MM.1S (cell line): ENCODE measurements around the gene SLC25A48.

Experiments used
- DNase-seq: peaks from one replicate; pipeline ENCODE4 v3.0.0-alpha.2; 2015
- H2AFZ ChIP-seq: fragments of 300-600 bp; sonication (generic); 2 replicates; pipeline ENCODE4 v1.6.0; 2016; ENCODE audit warnings: antibody characterized with exemption, low read length
- H3F3A ChIP-seq: fragments of 300-600 bp; sonication (generic); 2 replicates; pipeline ENCODE4 v1.6.1; 2016; ENCODE audit warnings: mild to moderate bottlenecking, antibody characterized with exemption, low read length, moderate library complexity, mixed read lengths; ENCODE audit not compliant: insufficient read depth
- H3K27ac ChIP-seq: fragments of 300-600 bp; sonication (generic); 2 replicates; pipeline ENCODE4 v1.5.1; 2016; ENCODE audit warnings: mild to moderate bottlenecking, low read length
- H3K27me3 ChIP-seq: fragments of 300-600 bp; sonication (generic); replicated peaks from 2 replicates; pipeline ENCODE4 v1.6.0; 2016; ENCODE audit warnings: low read length; ENCODE audit not compliant: insufficient read depth
- H3K36me3 ChIP-seq: fragments of 300-600 bp; sonication (generic); replicated peaks from 2 replicates; pipeline ENCODE4 v1.6.1; 2016; ENCODE audit warnings: mild to moderate bottlenecking, low read length, mixed read lengths; ENCODE audit not compliant: insufficient read depth
- H3K4me1 ChIP-seq: fragments of 300-600 bp; sonication (generic); 2 replicates; pipeline ENCODE4 v1.6.1; 2016; ENCODE audit warnings: low read length, mixed read lengths
- H3K4me2 ChIP-seq: fragments of 300-600 bp; sonication (generic); 2 replicates; pipeline ENCODE4 v1.6.0; 2016; ENCODE audit warnings: low read depth, low read length
- H3K4me3 ChIP-seq: fragments of 300-600 bp; sonication (generic); 2 replicates; pipeline ENCODE4 v1.5.1; 2016; ENCODE audit warnings: low read length, mixed read lengths
- H3K79me2 ChIP-seq: fragments of 300-600 bp; sonication (generic); 2 replicates; pipeline ENCODE4 v1.6.1; 2016; ENCODE audit warnings: mixed run types, low read length, mixed read lengths
- H3K9ac ChIP-seq: fragments of 300-600 bp; sonication (generic); 2 replicates; pipeline ENCODE4 v1.6.1; 2016; ENCODE audit warnings: low read length, mixed read lengths
- H3K9me2 ChIP-seq: fragments of 300-600 bp; sonication (generic); replicated peaks from 2 replicates; pipeline ENCODE4 v1.6.1; 2016; ENCODE audit warnings: mild to moderate bottlenecking, low read length, mixed read lengths; ENCODE audit not compliant: insufficient read depth
- H3K9me3 ChIP-seq: fragments of 300-600 bp; sonication (generic); replicated peaks from 2 replicates; pipeline ENCODE4 v1.6.1; 2016; ENCODE audit warnings: mild to moderate bottlenecking, low read length, mixed read lengths; ENCODE audit not compliant: insufficient read depth
- H4K20me1 ChIP-seq: fragments of 300-600 bp; sonication (generic); 2 replicates; pipeline ENCODE4 v1.6.1; 2016; ENCODE audit warnings: mild to moderate bottlenecking, low read length, moderate library complexity, mixed read lengths; ENCODE audit not compliant: insufficient read depth
- CTCF ChIP-seq: fragments of 300-600 bp; sonication (generic); IDR thresholded peaks from 2 replicates; pipeline ENCODE4 v1.5.1; 2016; ENCODE audit warnings: antibody characterized with exemption, low read length, mixed read lengths
- EZH2 ChIP-seq: fragments of 300-600 bp; sonication (generic); optimal IDR thresholded peaks from 2 replicates; pipeline ENCODE3; 2017; ENCODE audit warnings: low read depth, mild to moderate bottlenecking, antibody characterized with exemption, low read length, mixed read lengths
- EZH2phosphoT487 ChIP-seq: fragments of 300-600 bp; sonication (generic); IDR thresholded peaks from 2 replicates; pipeline ENCODE4 v1.6.1; 2018; ENCODE audit warnings: antibody characterized with exemption, low read length

The SLC25A48 gene

GRCh38 chr5:135880801-135881200 lies 46.3 kb downstream of the SLC25A48 start:
- Histone ChIP-seq H3K27me3 (no peaks in the 10 kb centered on the region), H3K9me3 (no peaks in the 10 kb centered on the region), H3K4me2 (no peak overlapping the region), H3K9me2 (no peaks in the 10 kb centered on the region), H3K79me2 (no peaks in the 10 kb centered on the region), H3K4me3 (no peak overlapping the region), H2AFZ (no peak overlapping the region), H3F3A (no peaks in the 10 kb centered on the region), H3K36me3 (no peaks in the 10 kb centered on the region), H3K27ac (no peak overlapping the region), H4K20me1 (no peaks in the 10 kb centered on the region), H3K4me1 (peaks cover 7% of the 10 kb centered on the region; the same call in 1 of the 2 replicates), H3K9ac (no peak overlapping the region)
- DNase-seq = no peak
- TF ChIP-seq EZH2 (no peak), EZH2phosphoT487 (no peak), CTCF (no peak)

- no peaks in the 10 kb centered on the region for H3F3A ChIP-seq
- no peaks in the 10 kb centered on the region for H3K9me3 ChIP-seq
- H4K20me1 ChIP-seq = no peaks in the 10 kb centered on the region
- DNase-seq = no peak
- no peak overlapping the region for H3K4me3 ChIP-seq
- no peaks in the 10 kb centered on the region for H3K9me2 ChIP-seq
- peaks cover 7% of the 10 kb centered on the region; the same call in 1 of the 2 replicates for H3K4me1 ChIP-seq
- H3K36me3 ChIP-seq = no peaks in the 10 kb centered on the region
- no peak overlapping the region for H2AFZ ChIP-seq
- H3K9ac ChIP-seq = no peak overlapping the region
- no peak overlapping the region for H3K4me2 ChIP-seq
- H3K79me2 ChIP-seq = no peaks in the 10 kb centered on the region
- TF ChIP-seq EZH2 (no peak), CTCF (no peak), EZH2phosphoT487 (no peak)
- H3K27me3 ChIP-seq = no peaks in the 10 kb centered on the region
- no peak overlapping the region for H3K27ac ChIP-seq
Observed at GRCh38 chr5:135881244-135881643, 46.8 kb downstream of the SLC25A48 start.

GRCh38 chr5:135881819-135882218 lies 47.4 kb downstream of the SLC25A48 start:
- Histone ChIP-seq H3F3A (no peaks in the 10 kb centered on the region), H3K9ac (no peak overlapping the region), H3K9me2 (no peaks in the 10 kb centered on the region), H3K79me2 (no peaks in the 10 kb centered on the region), H3K27ac (no peak overlapping the region), H3K4me1 (peaks cover 7% of the 10 kb centered on the region; the same call in 1 of the 2 replicates), H3K36me3 (no peaks in the 10 kb centered on the region), H3K4me2 (no peak overlapping the region), H3K9me3 (no peaks in the 10 kb centered on the region), H3K4me3 (no peak overlapping the region), H3K27me3 (no peaks in the 10 kb centered on the region), H4K20me1 (no peaks in the 10 kb centered on the region), H2AFZ (no peak overlapping the region)
- DNase-seq = no peak
- TF ChIP-seq EZH2 (no peak), CTCF (no peak), EZH2phosphoT487 (no peak)
